T-helper 17 cell (primary cell): ENCODE measurements around the gene CSNK1D. TPM values are rescaled to one million over a fixed set of nuclear protein-coding genes. Genes with fewer than 3 reads are reported as not detected.

ENCODE experiments used
- ATAC-seq: fragments of 150-1000 bp; cut with Tn5 transposase; 2 replicates; pipeline ENCODE4 v1.10.0; 2021; ENCODE audit warnings: mild to moderate bottlenecking, moderate library complexity
- DNase-seq, 3 donors: peaks; one replicate each; pipeline versions ENCODE4 v3.0.0 to v3.0.0-alpha.2; 2020 to 2021
- H3K9me3 ChIP-seq: one replicate; pipeline ENCODE4 v1.7.0; 2013; ENCODE audit warnings: low read length, mild to moderate bottlenecking; ENCODE audit not compliant: control insufficient read depth, poor library complexity, severe bottlenecking
- H3K27ac Mint-ChIP-seq: one replicate; pipeline ENCODE4 v1.8.0; 2022; ENCODE audit warnings: mild to moderate bottlenecking, moderate library complexity, mixed read lengths
- H3K27me3 Mint-ChIP-seq: one replicate; pipeline ENCODE4 v1.8.0; 2022; ENCODE audit warnings: mixed read lengths
- H3K36me3 Mint-ChIP-seq: one replicate; pipeline ENCODE4 v1.8.0; 2022; ENCODE audit warnings: low read depth, mixed read lengths
- H3K4me1 Mint-ChIP-seq: one replicate; pipeline ENCODE4 v1.8.0; 2022; ENCODE audit warnings: mild to moderate bottlenecking, mixed read lengths
- H3K4me3 Mint-ChIP-seq: one replicate; pipeline ENCODE4 v1.8.0; 2022; ENCODE audit warnings: mild to moderate bottlenecking, moderate library complexity, mixed read lengths
- total RNA-seq, 4 donors: library from RNA in 2 of 4; stranded (reverse) in 2 of 4; gene quantifications; one replicate each; pipeline ENCODE4 v1.2.3 and lab custom pipeline; 2022 to 2026

CSNK1D gene
- total RNA-seq (100 to 1,000 TPM; 218 to 273 TPM), total RNA-seq (lab: John Stamatoyannopoulos, UW) (75.4 to 89.9 reads per million in 2 donors)

GRCh38 chr17:82273327-82274133 is at the start of gene CSNK1D:
Gene CSNK1D (minus strand): TSS chr17:82273700. CDS start chr17:82273381, 319 bp downstream.
- Mint-ChIP-seq H3K4me1 (peaks cover 31% of the 10 kb centered on the region), H3K36me3 (peaks cover 5% of the 10 kb centered on the region), H3K27ac (peak within 1 kb of the TSS; percentile 93), H3K4me3 (peak within 1 kb of the TSS; percentile 97), H3K27me3 (no peaks in the 10 kb centered on the region)
- no peaks in the 10 kb centered on the region for H3K9me3 ChIP-seq
- ATAC-seq (peak; percentile 86), DNase-seq (peak; percentile 83 to 93 (median 91))

GRCh38 chr17:82322526-82323453 is 49.3 kb upstream of the CSNK1D start:
- H3K9me3 ChIP-seq: no peaks in the 10 kb centered on the region
- H3K27me3 Mint-ChIP-seq: no peaks in the 10 kb centered on the region
- DNase-seq: no peak
- H3K27ac Mint-ChIP-seq: peak overlapping the region; percentile 88
- no peaks in the 10 kb centered on the region for H3K36me3 Mint-ChIP-seq
- H3K4me1 Mint-ChIP-seq: peaks cover 12% of the 10 kb centered on the region
- ATAC-seq: no peak
- no peak overlapping the region for H3K4me3 Mint-ChIP-seq

- H3K27me3 Mint-ChIP-seq: no peaks in the 10 kb centered on the region
- no peak for DNase-seq
- no peaks in the 10 kb centered on the region for H3K9me3 ChIP-seq
- peaks cover 15% of the 10 kb centered on the region for H3K4me1 Mint-ChIP-seq
- ATAC-seq: no peak
- H3K36me3 Mint-ChIP-seq: no peaks in the 10 kb centered on the region
- H3K27ac Mint-ChIP-seq: peak overlapping the region; percentile 88
- no peak overlapping the region for H3K4me3 Mint-ChIP-seq
These were observed 48.5 kb upstream of the CSNK1D start for GRCh38 chr17:82321947-82322466.

GRCh38 chr17:82320956-82321927 is 47.7 kb upstream of the CSNK1D start:
- Mint-ChIP-seq H3K4me3 (peak overlapping the region; percentile 85), H3K4me1 (peaks cover 15% of the 10 kb centered on the region), H3K27ac (peak overlapping the region; percentile 88), H3K27me3 (no peaks in the 10 kb centered on the region), H3K36me3 (no peaks in the 10 kb centered on the region)
- H3K9me3 ChIP-seq: no peaks in the 10 kb centered on the region
- ATAC-seq: peak; percentile 78
- peak; percentile 64 to 71 (median 68) for DNase-seq

GRCh38 chr17:82320140-82320840 is 46.8 kb upstream of the CSNK1D start:
- ATAC-seq (no peak), DNase-seq (no peak)
- peak overlapping the region; percentile 88 for H3K27ac Mint-ChIP-seq
- peaks cover 23% of the 10 kb centered on the region for H3K4me1 Mint-ChIP-seq
- H3K36me3 Mint-ChIP-seq: no peaks in the 10 kb centered on the region
- H3K4me3 Mint-ChIP-seq: no peak overlapping the region
- H3K9me3 ChIP-seq: no peaks in the 10 kb centered on the region
- H3K27me3 Mint-ChIP-seq: no peaks in the 10 kb centered on the region

GRCh38 chr17:82319619-82320062 is 46.1 kb upstream of the CSNK1D start:
- ATAC-seq: no peak
- no peak overlapping the region for H3K4me3 Mint-ChIP-seq
- H3K27me3 Mint-ChIP-seq: no peaks in the 10 kb centered on the region
- no peak overlapping the region for H3K27ac Mint-ChIP-seq
- no peaks in the 10 kb centered on the region for H3K9me3 ChIP-seq
- no peak for DNase-seq
- H3K36me3 Mint-ChIP-seq: no peaks in the 10 kb centered on the region
- peaks cover 22% of the 10 kb centered on the region for H3K4me1 Mint-ChIP-seq

- Mint-ChIP-seq H3K36me3 (no peaks in the 10 kb centered on the region), H3K4me3 (no peak overlapping the region), H3K4me1 (peaks cover 22% of the 10 kb centered on the region), H3K27me3 (no peaks in the 10 kb centered on the region), H3K27ac (no peak overlapping the region)
- DNase-seq (no peak), ATAC-seq (no peak)
- no peaks in the 10 kb centered on the region for H3K9me3 ChIP-seq
These were observed 45.5 kb upstream of the CSNK1D start for GRCh38 chr17:82318772-82319606.

- Mint-ChIP-seq H3K4me1 (peaks cover 22% of the 10 kb centered on the region), H3K27me3 (no peaks in the 10 kb centered on the region), H3K36me3 (no peaks in the 10 kb centered on the region), H3K27ac (no peak overlapping the region), H3K4me3 (no peak overlapping the region)
- no peaks in the 10 kb centered on the region for H3K9me3 ChIP-seq
- DNase-seq (no peak), ATAC-seq (no peak)
These were observed 44.6 kb upstream of the CSNK1D start for GRCh38 chr17:82318169-82318498.

GRCh38 chr17:82317394-82318168 is 44.1 kb upstream of the CSNK1D start, which contains the start of gene CD7:
Gene CD7 (minus strand): TSS chr17:82317608. CDS start chr17:82317495, 113 bp downstream.
- Mint-ChIP-seq H3K36me3 (no peaks in the 10 kb centered on the region), H3K27me3 (no peaks in the 10 kb centered on the region), H3K4me3 (peak within 1 kb of the TSS; percentile 94), H3K27ac (peak within 1 kb of the TSS; percentile 84), H3K4me1 (peaks cover 22% of the 10 kb centered on the region)
- ATAC-seq (peak; percentile 73), DNase-seq (peak in 2 of 3 donors; percentile 39 to 59)
- H3K9me3 ChIP-seq: no peaks in the 10 kb centered on the region

- no peaks in the 10 kb centered on the region for H3K9me3 ChIP-seq
- ATAC-seq (peak; percentile 12), DNase-seq (no peak)
- no peaks in the 10 kb centered on the region for H3K27me3 Mint-ChIP-seq
- H3K4me1 Mint-ChIP-seq: peaks cover 22% of the 10 kb centered on the region
- peak overlapping the region; percentile 84 for H3K27ac Mint-ChIP-seq
- H3K4me3 Mint-ChIP-seq: peak overlapping the region; percentile 94
- H3K36me3 Mint-ChIP-seq: no peaks in the 10 kb centered on the region
These were observed 43.3 kb upstream of the CSNK1D start for GRCh38 chr17:82316651-82317393.
